Measurements from ENCODE around the gene C14orf93.
"Not testable (repeated sequence)": the region's sequence is repeated elsewhere in the genome, so short reads cannot be mapped to it uniquely, and the experiment has no call there.

GRCh38 chr14:23004274-23004673, 5.7 kb downstream of the C14orf93 start:
- not testable (repeated sequence) for TF ChIP-seq POLR2A, POLR2AphosphoS5, CTCF (IDR thresholded peaks at IDR 0.05)
